ENCODE measurements around the gene PRTG. TPM values are rescaled to one million over a fixed set of nuclear protein-coding genes. Genes with fewer than 3 reads are reported as not detected.

PRTG gene
- total RNA-seq, 4 donors from 2014 or later: 0.42 to 1.9 (median 1.8) TPM

DNA sequence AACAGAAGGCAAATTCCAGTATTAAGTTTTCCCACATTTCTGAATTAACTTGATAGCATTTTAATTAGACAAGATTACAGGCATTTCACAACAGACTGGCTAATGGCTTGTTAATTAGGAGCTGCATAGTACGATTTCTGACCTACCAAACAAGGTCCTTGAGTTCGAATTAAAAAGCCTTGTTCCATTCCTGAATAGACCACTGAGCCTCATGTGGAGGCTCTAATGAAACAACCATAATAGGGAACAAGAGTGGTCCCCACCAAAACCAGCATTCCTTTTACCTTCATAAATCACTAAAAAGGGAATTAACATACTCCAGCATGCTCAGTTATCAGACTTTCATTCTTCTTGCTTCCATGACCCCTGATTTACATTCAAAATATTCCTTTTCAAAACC lies 66.4 kb downstream of the PRTG start:
- Histone ChIP-seq H3K27ac (replicated peaks in 1 of 4) (no peak overlapping the region), H3K27me3 (no peaks in the 10 kb centered on the region), H3K36me3 (no peaks in the 10 kb centered on the region), H3K4me3 (no peak overlapping the region), H3K4me1 (peaks cover 0 to 8% (median 3%) of the 10 kb centered on the region in 4 donors), H3K9me3 (no peaks in the 10 kb centered on the region)
- TF ChIP-seq POLR2AphosphoS5 (IDR thresholded peaks at IDR 0.05) (no peak), POLR2A (IDR thresholded peaks at IDR 0.05; ENCODE audit: low read depth) (no peak), EP300 (IDR thresholded peaks at IDR 0.05) (no peak)
- TF ChIP-seq, protein P1, sequence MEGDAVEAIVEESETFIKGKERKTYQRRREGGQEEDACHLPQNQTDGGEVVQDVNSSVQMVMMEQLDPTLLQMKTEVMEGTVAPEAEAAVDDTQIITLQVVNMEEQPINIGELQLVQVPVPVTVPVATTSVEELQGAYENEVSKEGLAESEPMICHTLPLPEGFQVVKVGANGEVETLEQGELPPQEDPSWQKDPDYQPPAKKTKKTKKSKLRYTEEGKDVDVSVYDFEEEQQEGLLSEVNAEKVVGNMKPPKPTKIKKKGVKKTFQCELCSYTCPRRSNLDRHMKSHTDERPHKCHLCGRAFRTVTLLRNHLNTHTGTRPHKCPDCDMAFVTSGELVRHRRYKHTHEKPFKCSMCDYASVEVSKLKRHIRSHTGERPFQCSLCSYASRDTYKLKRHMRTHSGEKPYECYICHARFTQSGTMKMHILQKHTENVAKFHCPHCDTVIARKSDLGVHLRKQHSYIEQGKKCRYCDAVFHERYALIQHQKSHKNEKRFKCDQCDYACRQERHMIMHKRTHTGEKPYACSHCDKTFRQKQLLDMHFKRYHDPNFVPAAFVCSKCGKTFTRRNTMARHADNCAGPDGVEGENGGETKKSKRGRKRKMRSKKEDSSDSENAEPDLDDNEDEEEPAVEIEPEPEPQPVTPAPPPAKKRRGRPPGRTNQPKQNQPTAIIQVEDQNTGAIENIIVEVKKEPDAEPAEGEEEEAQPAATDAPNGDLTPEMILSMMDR (IDR thresholded peaks at IDR 0.05): no peak
- WGBS: 55% methylated on average over 2 of the region's 2 CpGs
- no peak for DNase-seq (ENCODE audit: extremely low spot score)
- intact Hi-C loops (cut with DNase I): no loop called here

DNA sequence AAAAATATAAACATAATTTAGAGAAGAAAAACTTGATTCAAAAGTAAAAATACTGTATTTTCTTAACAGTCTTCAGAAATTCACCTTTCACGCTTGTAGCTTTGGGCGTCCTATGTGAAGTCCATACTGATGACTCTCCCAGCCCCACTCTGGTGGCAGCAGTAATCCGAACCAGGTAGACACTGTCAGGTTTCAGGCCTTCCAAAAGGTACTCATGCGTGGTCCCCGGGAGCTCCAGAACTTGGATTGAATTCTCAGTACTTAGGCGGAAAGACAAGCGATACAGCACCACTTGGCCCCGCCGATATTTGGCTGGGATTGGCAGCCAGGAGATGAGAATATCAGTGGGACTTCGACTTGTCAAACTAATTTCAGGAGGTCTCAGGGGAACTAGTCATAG lies 69.7 kb downstream of the PRTG start:
- TF ChIP-seq EP300 (IDR thresholded peaks at IDR 0.05): no peak
- TF ChIP-seq, protein P1 (IDR thresholded peaks at IDR 0.05): no peak
- TF ChIP-seq POLR2AphosphoS5 (IDR thresholded peaks at IDR 0.05): no peak
- no peak for TF ChIP-seq POLR2A (IDR thresholded peaks at IDR 0.05; ENCODE audit: low read depth)
- Histone ChIP-seq H3K4me1 (peaks cover 0 to 8% (median 3%) of the 10 kb centered on the region in 4 donors), H3K27ac (replicated peaks in 1 of 4) (no peak overlapping the region), H3K4me3 (no peak overlapping the region), H3K36me3 (no peaks in the 10 kb centered on the region), H3K27me3 (no peaks in the 10 kb centered on the region), H3K9me3 (no peaks in the 10 kb centered on the region)
- intact Hi-C loops (cut with DNase I): no loop called here
- DNase-seq (ENCODE audit: extremely low spot score): no peak
- WGBS: 96% methylated on average over 10 of the region's 10 CpGs

DNA sequence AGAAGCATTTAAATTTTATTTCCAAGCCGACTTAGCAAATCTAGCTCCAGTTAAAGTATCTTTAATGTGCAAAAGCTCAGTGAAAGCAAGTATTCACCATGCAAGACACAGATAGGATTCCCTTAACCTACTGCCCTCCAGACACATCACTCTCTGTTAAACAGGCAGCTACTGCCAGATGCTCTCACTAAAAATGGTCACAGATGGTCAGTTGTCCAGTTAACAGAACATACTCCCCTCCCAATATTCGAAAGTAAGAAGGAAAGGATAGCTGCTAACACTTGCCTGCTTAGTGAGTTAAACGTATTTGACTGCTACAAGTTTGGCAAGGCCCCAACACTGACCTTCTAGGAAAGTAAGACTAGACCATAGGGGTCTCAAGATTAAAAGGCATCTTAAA lies 73.7 kb downstream of the PRTG start:
- H3K27me3 ChIP-seq: no peaks in the 10 kb centered on the region
- intact Hi-C loops (cut with DNase I): no loop called here
- no peak overlapping the region for H3K27ac ChIP-seq (replicated peaks in 1 of 4)
- H3K9me3 ChIP-seq: no peaks in the 10 kb centered on the region
- DNase-seq (ENCODE audit: extremely low spot score): no peak
- TF ChIP-seq, protein P1 (IDR thresholded peaks at IDR 0.05): no peak
- no peak for TF ChIP-seq POLR2AphosphoS5 (IDR thresholded peaks at IDR 0.05)
- H3K4me1 ChIP-seq: no peaks in the 10 kb centered on the region
- 64% methylated on average over 3 of the region's 3 CpGs for WGBS
- no peak overlapping the region for H3K4me3 ChIP-seq
- H3K36me3 ChIP-seq: no peaks in the 10 kb centered on the region

DNA sequence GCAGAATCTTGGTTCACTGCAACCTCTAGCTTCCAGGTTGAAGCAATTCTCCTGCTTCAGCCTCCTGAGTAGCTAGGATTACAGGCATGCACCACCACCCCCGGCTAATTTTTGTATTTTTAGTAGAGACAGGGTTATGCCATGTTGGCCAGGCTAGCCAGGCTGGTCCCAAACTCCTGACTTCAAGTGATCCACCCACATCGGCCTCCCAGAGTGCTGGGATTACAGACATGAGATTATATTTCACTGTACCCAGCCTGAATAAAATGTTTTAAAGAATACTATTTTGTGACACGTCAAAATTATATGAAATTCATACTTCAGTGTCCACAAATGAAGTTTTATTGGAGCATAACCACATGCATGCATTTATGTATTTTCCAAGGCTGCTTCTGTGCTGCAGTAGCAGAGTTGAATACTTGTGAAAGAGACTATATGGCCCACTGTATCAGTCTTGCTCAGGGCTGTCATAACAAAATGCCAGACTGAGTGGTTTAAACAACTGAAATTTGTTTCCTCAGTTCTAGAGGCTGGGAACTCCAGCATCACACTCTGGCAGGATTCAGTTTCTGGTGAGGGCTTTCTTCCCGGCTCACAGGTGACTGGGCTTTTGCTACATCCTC lies 77.2 kb downstream of the PRTG start:
- intact Hi-C loops (cut with DNase I): no loop called here
- WGBS: 91% methylated on average over 4 of the region's 4 CpGs

More for the DNA sequence above, 77.2 kb downstream of the PRTG start:
- TF ChIP-seq POLR2AphosphoS5 (IDR thresholded peaks at IDR 0.05): no peak
- TF ChIP-seq, protein P1 (IDR thresholded peaks at IDR 0.05): no peak
- DNase-seq (ENCODE audit: extremely low spot score): no peak
- Histone ChIP-seq H3K36me3 (no peaks in the 10 kb centered on the region), H3K4me3 (no peak overlapping the region), H3K27me3 (no peaks in the 10 kb centered on the region), H3K9me3 (no peaks in the 10 kb centered on the region), H3K4me1 (no peaks in the 10 kb centered on the region), H3K27ac (replicated peaks in 1 of 4) (no peak overlapping the region)
